ENCODE results near the gene KITLG. TPM values are rescaled to one million over a fixed set of nuclear protein-coding genes. Genes with fewer than 3 reads are reported as not detected.
A peak's percentile ranks its signal among the peaks of the same experiment; 100 is the strongest.

Gene KITLG
- polyA plus RNA-seq, 1 of the 3 experiments (the other 2 are of a cell fraction), result 8.9 TPM

GRCh38 chr12:88566430-88566829, 13.8 kb downstream of the KITLG start:
- peaks cover 64% of the 10 kb centered on the region for H4K20me1 ChIP-seq (ENCODE audit: insufficient read depth)
- peaks cover 34% of the 10 kb centered on the region for H3F3A ChIP-seq (replicated peaks; ENCODE audit: insufficient read depth)
- H3K27ac ChIP-seq (ENCODE audit: low read depth in 2 of 2, low read length in 1 of 2), result peak overlapping the region in 1 of 2 experiments; percentile 17; a peak in 1 of 4 replicates
- H3K9me3 ChIP-seq, result no peaks in the 10 kb centered on the region
- H3K9ac ChIP-seq, result no peak overlapping the region
- H3K36me3 ChIP-seq (replicated peaks in 1 of 2; ENCODE audit: control insufficient read depth in 1 of 2, insufficient read depth in 2 of 2, low read length in 1 of 2), result peaks cover 0 to 10% of the 10 kb centered on the region in 2 experiments
- no peak overlapping the region for H3K4me2 ChIP-seq
- H3K4me1 ChIP-seq (ENCODE audit: control insufficient read depth in 1 of 2, insufficient read depth in 2 of 2, low read depth in 1 of 2, low read length in 1 of 2), result peaks cover 0 to 37% of the 10 kb centered on the region in 2 experiments
- WGBS (ENCODE audit: low lambda C conversion rate), result 73% methylated on average over 4 of the region's 4 CpGs
- ChIA-PET POLR2A (no interaction called here), CTCF (interaction anchor here (3.1 to 5.4 kb wide), 2 partner anchors 12 to 14 kb away, joined by 11 to 18 read pairs; partner anchors contain the start of gene KITLG)
- H2AFZ ChIP-seq (ENCODE audit: low read depth), result no peak overlapping the region
- peaks cover 98% of the 10 kb centered on the region for H3K79me2 ChIP-seq (ENCODE audit: insufficient read depth)
- no peak overlapping the region for H3K4me3 ChIP-seq (ENCODE audit: low read depth in 2 of 2, low read length in 1 of 2)
- TF ChIP-seq TCF12 (IDR thresholded peaks at IDR 0.05) (peak; percentile 17; the same call in 1 of the 2 replicates), RCOR1 (IDR thresholded peaks at IDR 0.05; ENCODE audit: low read length) (no peak), REST (IDR thresholded peaks at IDR 0.05; ENCODE audit: low read depth, low read length) (no peak), PBX3 (IDR thresholded peaks at IDR 0.05) (peak; percentile 27; the same call in 1 of the 2 replicates)
- H3K27me3 ChIP-seq (ENCODE audit: insufficient read depth), result no peaks in the 10 kb centered on the region
- H3K9me2 ChIP-seq, result no peaks in the 10 kb centered on the region
- no peak for DNase-seq

- no peaks in the 10 kb centered on the region for H3K9me3 ChIP-seq
- H3K27ac ChIP-seq (ENCODE audit: low read depth in 2 of 2, low read length in 1 of 2), result peak overlapping the region in 1 of 2 experiments; percentile 76; a peak in 3 of 4 replicates
- no peak for DNase-seq
- peaks cover 0 to 25% of the 10 kb centered on the region in 2 experiments for H3K36me3 ChIP-seq (replicated peaks in 1 of 2; ENCODE audit: control insufficient read depth in 1 of 2, insufficient read depth in 2 of 2, low read length in 1 of 2)
- no peak overlapping the region for H2AFZ ChIP-seq (ENCODE audit: low read depth)
- H3K9ac ChIP-seq, result no peak overlapping the region; the same call in 1 of the 2 replicates
- H3K4me2 ChIP-seq, result peak overlapping the region; percentile 54
- H3K9me2 ChIP-seq, result no peaks in the 10 kb centered on the region
- CTCF ChIA-PET, result interaction anchor here (0.7 to 0.9 kb wide), 3 partner anchors 14 to 200 kb away, joined by 3 read pairs; no protein-coding TSS in a partner anchor
- peaks cover 98% of the 10 kb centered on the region for H3K79me2 ChIP-seq (ENCODE audit: insufficient read depth)
- no peaks in the 10 kb centered on the region for H3K27me3 ChIP-seq (ENCODE audit: insufficient read depth)
- H3F3A ChIP-seq (replicated peaks; ENCODE audit: insufficient read depth), result peaks cover 35% of the 10 kb centered on the region
- peaks cover 44% of the 10 kb centered on the region for H4K20me1 ChIP-seq (ENCODE audit: insufficient read depth)
- 59% methylated on average over 4 of the region's 4 CpGs for WGBS (ENCODE audit: low lambda C conversion rate)
- peak overlapping the region in 1 of 2 experiments; percentile 10; a peak in 1 of 4 replicates for H3K4me3 ChIP-seq (ENCODE audit: low read depth in 2 of 2, low read length in 1 of 2)
- POLR2A ChIA-PET, result interaction anchor here (0.5 kb wide), 1 partner anchor 428 kb away, joined by 3 read pairs; no protein-coding TSS in a partner anchor
- peaks cover 2 to 12% of the 10 kb centered on the region in 2 experiments; a peak in 3 of 4 replicates for H3K4me1 ChIP-seq (ENCODE audit: control insufficient read depth in 1 of 2, insufficient read depth in 2 of 2, low read depth in 1 of 2, low read length in 1 of 2)
- TF ChIP-seq SMC3 (IDR thresholded peaks at IDR 0.05; ENCODE audit: low read depth, low read length), result no peak
- peak; percentile 90 for TF ChIP-seq FOXM1 (IDR thresholded peaks at IDR 0.05; ENCODE audit: low read depth)
- no peak for TF ChIP-seq ELF1 (IDR thresholded peaks at IDR 0.05)
- TF ChIP-seq USF1 (IDR thresholded peaks at IDR 0.05; ENCODE audit: borderline replicate concordance, low read depth), result no peak
- TF ChIP-seq FOXJ3 (CRISPR knock-in tag; IDR thresholded peaks at IDR 0.05), result no peak
- no peak for TF ChIP-seq EZH2phosphoT487 (IDR thresholded peaks at IDR 0.05; ENCODE audit: borderline replicate concordance, low read depth)
- TF ChIP-seq ZBTB33 (IDR thresholded peaks at IDR 0.05; ENCODE audit: borderline replicate concordance, low read depth), result peak; percentile 62; the same call in 1 of the 2 replicates
- no peak for TF ChIP-seq RFX5 (IDR thresholded peaks at IDR 0.05; ENCODE audit: low read length)
- TF ChIP-seq RCOR1 (IDR thresholded peaks at IDR 0.05; ENCODE audit: low read length), result no peak
- peak; percentile 88 for TF ChIP-seq TEAD4 (IDR thresholded peaks at IDR 0.05; ENCODE audit: borderline replicate concordance, insufficient read depth)
- TF ChIP-seq RAD21 (IDR thresholded peaks at IDR 0.05; ENCODE audit: low read length), result no peak
- peak in 1 of 2 experiments; percentile 87; a peak in 2 of 4 replicates for TF ChIP-seq EP300 (IDR thresholded peaks at IDR 0.05; ENCODE audit: borderline replicate concordance in 1 of 2, low read depth in 1 of 2, low read length in 1 of 2)
- no peak for TF ChIP-seq GABPA (IDR thresholded peaks at IDR 0.05; ENCODE audit: low read depth)
- no peak for TF ChIP-seq YY1 (IDR thresholded peaks at IDR 0.05; ENCODE audit: low read depth)
- TF ChIP-seq TAF1 (IDR thresholded peaks at IDR 0.05; ENCODE audit: borderline replicate concordance, low read depth, low read length), result no peak
- no peak for TF ChIP-seq NRF1 (IDR thresholded peaks at IDR 0.05; ENCODE audit: low read depth, low read length)
- TF ChIP-seq JUND (IDR thresholded peaks at IDR 0.05), result peak; percentile 94
Observed at GRCh38 chr12:88562846-88563582, 17.3 kb downstream of the KITLG start.

Data from SK-N-SH (cell line).